Mesenchymal stem cell (in vitro differentiated cells and primary cell): ENCODE results near the gene MDFIC.
A peak's percentile ranks its signal among the peaks of the same experiment; 100 is the strongest.

Experiments
- DNase-seq: peaks from one replicate; pipeline ENCODE4 v3.0.0-alpha.2; 2013
- H2AFZ ChIP-seq: one replicate; pipeline ENCODE4 v1.6.1; 2013; ENCODE audit warnings: low read depth, mild to moderate bottlenecking, control low read depth, inconsistent platforms, low read length, moderate library complexity
- H2AK5ac ChIP-seq: 2 replicates; pipeline ENCODE4 v1.6.1; 2013; ENCODE audit warnings: low read length, moderate library complexity, mild to moderate bottlenecking, inconsistent platforms; ENCODE audit not compliant: severe bottlenecking
- H2BK120ac ChIP-seq: one replicate; pipeline ENCODE4 v1.6.1; 2013; ENCODE audit warnings: low read depth, mild to moderate bottlenecking, inconsistent platforms, low read length, moderate library complexity
- H2BK12ac ChIP-seq, 2 experiments: one replicate each; pipeline ENCODE4 v1.6.1; 2013; ENCODE audit warnings: inconsistent platforms in 2 of 2, low read length in 2 of 2, mild to moderate bottlenecking in 2 of 2, moderate library complexity in 2 of 2, control low read depth in 1 of 2
- H2BK15ac ChIP-seq: one replicate; pipeline ENCODE4 v1.6.1; 2013; ENCODE audit warnings: mild to moderate bottlenecking, low read depth, inconsistent platforms; ENCODE audit not compliant: poor library complexity, severe bottlenecking
- H2BK5ac ChIP-seq: 2 replicates; pipeline ENCODE4 v1.6.1; 2013; ENCODE audit warnings: low read depth, mild to moderate bottlenecking, low read length, control low read depth, inconsistent platforms; ENCODE audit not compliant: poor library complexity, severe bottlenecking
- H3K14ac ChIP-seq, 2 experiments: one replicate each; pipeline ENCODE4 v1.6.1; 2013; ENCODE audit warnings: inconsistent platforms in 2 of 2, low read length in 2 of 2, control low read depth in 1 of 2, mild to moderate bottlenecking in 1 of 2, moderate library complexity in 1 of 2
- H3K18ac ChIP-seq, 2 experiments: one replicate each; pipeline ENCODE4 v1.6.1; 2013; ENCODE audit warnings: inconsistent platforms in 2 of 2, low read length in 2 of 2, control low read depth in 1 of 2, low read depth in 1 of 2, mild to moderate bottlenecking in 1 of 2
- H3K23ac ChIP-seq, 2 experiments: one replicate each; pipeline ENCODE4 v1.6.1; 2013; ENCODE audit warnings: inconsistent platforms in 2 of 2, low read length in 2 of 2, mild to moderate bottlenecking in 2 of 2, moderate library complexity in 2 of 2, control low read depth in 1 of 2
- H3K27ac ChIP-seq: 2 replicates; pipeline ENCODE4 v1.5.1; 2013; ENCODE audit warnings: mild to moderate bottlenecking, moderate library complexity, low read length, control low read depth, inconsistent platforms; ENCODE audit not compliant: poor library complexity, severe bottlenecking
- H3K27me3 ChIP-seq, 2 experiments: 2 replicates each; pipeline versions ENCODE4 v1.6.1 to v1.7.0; 2013; ENCODE audit warnings: low read length in 2 of 2, mild to moderate bottlenecking in 2 of 2, moderate library complexity in 2 of 2, control low read depth in 1 of 2, inconsistent platforms in 1 of 2; ENCODE audit not compliant: control insufficient read depth in 1 of 2, insufficient read depth in 1 of 2
- H3K36me3 ChIP-seq, 2 experiments: 2 replicates each; pipeline versions ENCODE4 v1.6.1 to v1.7.0; 2013; ENCODE audit warnings: low read length in 2 of 2, control low read depth in 1 of 2, inconsistent platforms in 1 of 2, low read depth in 1 of 2, mild to moderate bottlenecking in 1 of 2; ENCODE audit not compliant: insufficient read depth in 2 of 2, control insufficient read depth in 1 of 2
- H3K4ac ChIP-seq, 2 experiments: one replicate each; pipeline ENCODE4 v1.6.1; 2013; ENCODE audit warnings: inconsistent platforms in 2 of 2, low read length in 2 of 2, mild to moderate bottlenecking in 2 of 2, moderate library complexity in 2 of 2, control low read depth in 1 of 2, low read depth in 1 of 2
- H3K4me1 ChIP-seq: 2 replicates; pipeline ENCODE4 v1.6.1; 2013; ENCODE audit warnings: low read depth, low read length, control low read depth; ENCODE audit not compliant: control insufficient read depth, insufficient read depth
- H3K4me2 ChIP-seq: 2 replicates; pipeline ENCODE4 v1.6.1; 2013; ENCODE audit warnings: low read length, mild to moderate bottlenecking, inconsistent platforms; ENCODE audit not compliant: poor library complexity, severe bottlenecking
- H3K4me3 ChIP-seq, 2 experiments: 2 replicates each; pipeline versions ENCODE4 v1.5.1 to v1.7.0; 2013; ENCODE audit warnings: low read length in 2 of 2, mild to moderate bottlenecking in 2 of 2, control low read depth in 1 of 2, low read depth in 1 of 2; ENCODE audit not compliant: insufficient read depth in 1 of 2
- H3K79me1 ChIP-seq: replicated peaks from 2 replicates; pipeline ENCODE4 v1.6.1; 2013; ENCODE audit warnings: mild to moderate bottlenecking, control low read depth, low read length, inconsistent platforms; ENCODE audit not compliant: poor library complexity, severe bottlenecking
- H3K9ac ChIP-seq: 2 replicates; pipeline ENCODE4 v1.7.0; 2013; ENCODE audit warnings: mild to moderate bottlenecking, low read length, moderate library complexity
- H3K9me3 ChIP-seq: 2 replicates; pipeline ENCODE4 v1.7.0; 2013; ENCODE audit warnings: mild to moderate bottlenecking, low read length; ENCODE audit not compliant: control insufficient read depth
- H4K8ac ChIP-seq: one replicate; pipeline ENCODE4 v1.6.1; 2013; ENCODE audit warnings: inconsistent platforms, mild to moderate bottlenecking, low read length, moderate library complexity
- H4K91ac ChIP-seq: one replicate; pipeline ENCODE4 v1.6.1; 2013; ENCODE audit warnings: mild to moderate bottlenecking, low read length, inconsistent platforms
- WGBS: methylation state at CpG from one replicate; pipeline ENCODE4 v1.1.7; 2013; ENCODE audit warnings: mixed read lengths; 5-methylcytosine and 5-hydroxymethylcytosine counted together

MDFIC gene

DNA sequence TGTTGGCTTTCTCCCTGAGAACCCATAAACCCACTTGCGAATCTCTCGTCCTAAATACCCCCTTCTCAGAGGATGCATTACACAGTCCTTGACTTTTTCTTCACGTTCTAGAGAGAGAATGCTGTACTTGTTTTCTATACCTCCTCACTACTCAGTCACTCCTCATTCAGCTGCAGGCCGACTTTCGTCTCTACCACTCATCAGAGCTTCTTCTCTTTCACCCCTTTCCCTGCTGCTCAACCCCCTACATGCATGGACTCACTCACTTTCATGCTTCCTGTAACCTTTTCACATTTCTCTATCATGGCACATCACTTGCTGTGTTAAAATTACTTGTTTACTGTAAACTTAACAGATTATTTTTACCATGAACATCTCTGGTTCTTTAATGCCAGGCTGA lies 19.8 kb downstream of the MDFIC start:
- Histone ChIP-seq H2AK5ac (no peak overlapping the region), H3K27ac (no peak overlapping the region), H4K91ac (no peak overlapping the region), H2BK120ac (no peak overlapping the region), H2BK12ac (no peak overlapping the region), H3K27me3 (no peaks in the 10 kb centered on the region), H3K23ac (no peak overlapping the region), H4K8ac (no peak overlapping the region), H3K79me1 (peaks cover 16% of the 10 kb centered on the region), H3K9me3 (no peaks in the 10 kb centered on the region), H3K4me2 (no peak overlapping the region), H2BK5ac (no peak overlapping the region), H3K14ac (no peak overlapping the region), H3K4me1 (peaks cover 2% of the 10 kb centered on the region), H3K9ac (no peak overlapping the region), H3K4me3 (no peak overlapping the region), H3K18ac (no peak overlapping the region), H3K36me3 (peaks cover 0 to 35% of the 10 kb centered on the region in 2 experiments), H2BK15ac (no peak overlapping the region), H2AFZ (no peak overlapping the region), H3K4ac (no peak overlapping the region)
- no peak for DNase-seq
- 94% methylated on average over 5 of the region's 5 CpGs for WGBS

DNA sequence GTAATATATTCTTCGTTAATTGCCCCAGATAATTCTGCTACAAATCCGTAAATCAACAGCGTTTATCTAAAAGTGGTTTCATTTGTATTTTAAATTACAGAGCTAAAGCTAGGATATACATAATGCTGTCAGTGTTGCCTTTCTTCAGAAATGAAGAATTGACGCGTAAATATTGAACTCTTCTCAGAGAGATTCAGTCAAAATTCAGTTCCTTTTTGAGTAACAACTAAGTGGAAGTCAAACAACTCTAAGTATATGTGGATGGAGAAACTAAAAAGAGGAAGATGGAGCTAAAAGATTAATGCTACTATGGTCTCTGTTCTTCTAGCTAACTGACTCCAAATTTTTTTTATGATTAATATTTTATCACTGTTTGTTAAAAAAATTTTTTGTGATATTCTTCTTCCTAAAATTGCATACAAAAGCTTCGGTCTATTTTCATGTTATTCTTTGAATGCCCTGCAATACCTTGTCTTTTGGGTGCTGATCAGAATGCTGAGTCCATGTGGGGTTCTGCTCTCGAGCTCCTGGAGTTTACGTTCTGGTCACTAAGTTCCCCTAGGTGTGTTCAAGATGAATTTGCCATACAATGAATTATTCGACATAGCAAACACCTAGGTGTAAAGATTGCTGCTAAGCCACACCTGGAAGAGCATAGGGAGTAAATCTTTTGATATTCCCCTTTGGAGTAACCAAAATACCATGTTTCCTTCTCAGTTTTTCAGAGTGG lies 20.7 kb downstream of the MDFIC start:
- Histone ChIP-seq H3K9ac (no peak overlapping the region), H2BK5ac (no peak overlapping the region), H3K4ac (no peak overlapping the region), H3K4me1 (peaks cover 2% of the 10 kb centered on the region), H3K4me2 (no peak overlapping the region), H3K4me3 (no peak overlapping the region), H4K91ac (no peak overlapping the region), H3K27ac (no peak overlapping the region), H2BK12ac (no peak overlapping the region), H3K27me3 (no peaks in the 10 kb centered on the region), H2BK120ac (no peak overlapping the region), H3K18ac (no peak overlapping the region), H4K8ac (no peak overlapping the region), H3K23ac (no peak overlapping the region), H2AFZ (no peak overlapping the region), H3K14ac (no peak overlapping the region), H3K36me3 (peaks cover 0 to 42% of the 10 kb centered on the region in 2 experiments), H3K9me3 (no peaks in the 10 kb centered on the region), H2BK15ac (no peak overlapping the region), H2AK5ac (no peak overlapping the region), H3K79me1 (peaks cover 16% of the 10 kb centered on the region)
- WGBS: 71% methylated on average over 4 of the region's 9 CpGs
- no peak for DNase-seq

- no peak overlapping the region for H2AK5ac ChIP-seq
- H2BK12ac ChIP-seq: no peak overlapping the region
- no peak overlapping the region for H2BK15ac ChIP-seq
- H3K4me1 ChIP-seq: peaks cover 2% of the 10 kb centered on the region
- H4K8ac ChIP-seq: no peak overlapping the region
- H2BK120ac ChIP-seq: no peak overlapping the region
- H3K4me2 ChIP-seq: no peak overlapping the region
- H3K4ac ChIP-seq: no peak overlapping the region
- no peak overlapping the region for H4K91ac ChIP-seq
- no peak overlapping the region for H3K14ac ChIP-seq
- WGBS: no CpG with 5 or more reads among the region's 1 CpG
- no peak overlapping the region for H3K18ac ChIP-seq
- H3K9me3 ChIP-seq: no peaks in the 10 kb centered on the region
- H3K27ac ChIP-seq: no peak overlapping the region
- DNase-seq: no peak
- H3K36me3 ChIP-seq: peaks cover 0 to 50% of the 10 kb centered on the region in 2 experiments
- peaks cover 15% of the 10 kb centered on the region for H3K79me1 ChIP-seq
- H3K27me3 ChIP-seq: no peaks in the 10 kb centered on the region
- no peak overlapping the region for H3K23ac ChIP-seq
- H3K9ac ChIP-seq: no peak overlapping the region
- H2AFZ ChIP-seq: no peak overlapping the region
- H3K4me3 ChIP-seq: no peak overlapping the region
- H2BK5ac ChIP-seq: no peak overlapping the region
These were observed 21.6 kb downstream of the MDFIC start for GRCh38 chr7:114943530-114943929.

DNA sequence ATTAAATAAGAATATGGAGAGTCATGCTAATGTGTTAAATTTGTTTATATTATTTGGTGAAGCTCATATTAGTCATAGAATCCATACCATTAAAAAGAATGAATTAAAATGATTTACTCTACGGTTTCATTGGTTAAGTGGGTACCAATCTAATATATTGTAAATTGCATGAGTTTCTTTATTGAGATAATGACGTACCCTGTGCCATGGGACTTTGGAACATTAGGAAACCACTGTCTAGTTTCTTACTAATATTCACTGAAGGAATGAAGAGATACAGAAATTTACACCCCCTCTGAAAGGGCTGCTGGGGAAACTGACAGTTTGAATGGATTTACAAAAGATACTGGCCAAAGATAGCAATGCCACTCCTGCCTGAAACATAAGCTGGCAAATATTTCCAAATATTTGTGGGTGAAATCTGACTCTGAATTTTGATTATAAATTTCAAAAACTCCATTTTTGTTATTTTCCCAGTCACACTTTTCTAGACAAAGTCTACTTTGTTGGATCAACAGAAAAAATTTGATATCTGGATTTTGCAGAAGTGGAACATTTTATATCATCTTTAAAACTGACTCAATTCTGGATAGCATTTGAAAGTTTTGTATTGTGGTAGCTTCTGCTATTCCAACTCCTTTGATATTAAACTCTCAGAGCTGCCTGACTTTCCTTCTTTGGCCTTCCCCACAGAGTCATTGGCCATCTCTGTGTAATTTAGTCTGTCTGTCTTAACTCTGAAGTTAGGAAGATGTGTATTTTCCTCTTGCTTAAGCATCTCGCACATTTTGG lies 22.3 kb downstream of the MDFIC start:
- Histone ChIP-seq H3K14ac (no peak overlapping the region), H3K27ac (no peak overlapping the region), H2BK12ac (no peak overlapping the region), H4K91ac (no peak overlapping the region), H2BK120ac (no peak overlapping the region), H3K9me3 (no peaks in the 10 kb centered on the region), H3K4me3 (no peak overlapping the region), H4K8ac (no peak overlapping the region), H3K27me3 (no peaks in the 10 kb centered on the region), H3K4me2 (peak overlapping the region; percentile 41), H2BK5ac (no peak overlapping the region), H3K9ac (peak overlapping the region; percentile 85), H3K23ac (no peak overlapping the region), H3K79me1 (peaks cover 15% of the 10 kb centered on the region), H3K36me3 (peaks cover 0 to 51% of the 10 kb centered on the region in 2 experiments), H3K18ac (no peak overlapping the region), H2AFZ (no peak overlapping the region), H3K4me1 (peaks cover 2% of the 10 kb centered on the region), H3K4ac (no peak overlapping the region), H2BK15ac (no peak overlapping the region), H2AK5ac (no peak overlapping the region)
- DNase-seq: no peak
- 0% methylated on average over 1 of the region's 3 CpGs for WGBS
